Activated naive CD4-positive, alpha-beta T cell treated with anti-CD3 and anti-CD28 coated beads, Interleukin-2, amount 50 U/mL, for 24 hours (primary cell): ENCODE measurements around the gene ANKS3.
A peak's percentile ranks its signal among the peaks of the same experiment; 100 is the strongest.

Experiments used
- H3K27ac Mint-ChIP-seq: one replicate; pipeline ENCODE4 v1.8.0; 2021; ENCODE audit warnings: mild to moderate bottlenecking, mixed read lengths
- H3K27me3 Mint-ChIP-seq: one replicate; pipeline ENCODE4 v1.8.0; 2021; ENCODE audit warnings: mixed read lengths
- H3K36me3 Mint-ChIP-seq: one replicate; pipeline ENCODE4 v1.8.0; 2021; ENCODE audit warnings: mixed read lengths
- H3K4me1 Mint-ChIP-seq: one replicate; pipeline ENCODE4 v1.8.0; 2021; ENCODE audit warnings: mixed read lengths
- H3K4me3 Mint-ChIP-seq: one replicate; pipeline ENCODE4 v1.8.0; 2021; ENCODE audit warnings: mild to moderate bottlenecking, mixed read lengths
- H3K9me3 Mint-ChIP-seq: one replicate; pipeline ENCODE4 v1.8.0; 2021; ENCODE audit warnings: mixed read lengths

The ANKS3 gene

DNA sequence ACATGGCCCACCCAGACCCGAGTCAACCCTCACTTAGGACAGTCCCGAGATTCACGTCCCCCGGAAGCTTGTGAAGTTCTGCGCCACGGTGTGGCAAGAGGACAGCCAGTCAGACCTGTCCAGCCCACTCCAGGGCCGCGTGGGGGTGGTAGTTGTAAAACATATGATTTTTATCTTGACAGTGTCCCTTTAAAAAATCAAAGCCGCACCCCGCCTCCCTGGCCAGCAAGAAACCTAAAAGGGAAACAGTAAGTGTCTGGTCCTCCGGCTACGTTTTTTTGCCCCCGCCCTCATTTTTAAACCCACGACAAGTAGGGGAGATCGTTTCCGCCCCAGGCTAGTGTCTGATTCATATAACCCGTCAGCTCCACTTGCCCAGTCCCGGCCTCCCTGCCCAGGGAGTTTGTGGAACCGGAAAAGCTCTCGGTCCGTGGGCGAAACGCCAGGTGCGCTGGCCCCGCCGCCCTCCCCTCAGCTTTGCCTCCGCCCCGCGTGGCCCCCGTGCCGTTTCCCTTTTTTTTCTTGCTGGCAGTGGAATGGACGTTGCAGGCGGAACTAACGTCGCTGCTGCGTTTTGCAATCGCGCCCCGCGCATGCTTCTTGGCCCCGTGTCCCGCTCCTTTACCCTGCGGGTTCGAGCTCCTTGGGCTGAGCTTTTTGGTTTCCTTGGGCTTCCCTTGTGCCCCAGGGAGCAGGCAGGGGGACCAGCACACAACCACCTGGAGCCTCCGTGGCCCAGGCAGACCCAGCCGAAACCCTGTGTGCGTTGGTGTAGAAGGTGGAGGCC lies 54.0 kb downstream of the ANKS3 start:
- peaks cover 26% of the 10 kb centered on the region for H3K4me1 Mint-ChIP-seq

DNA sequence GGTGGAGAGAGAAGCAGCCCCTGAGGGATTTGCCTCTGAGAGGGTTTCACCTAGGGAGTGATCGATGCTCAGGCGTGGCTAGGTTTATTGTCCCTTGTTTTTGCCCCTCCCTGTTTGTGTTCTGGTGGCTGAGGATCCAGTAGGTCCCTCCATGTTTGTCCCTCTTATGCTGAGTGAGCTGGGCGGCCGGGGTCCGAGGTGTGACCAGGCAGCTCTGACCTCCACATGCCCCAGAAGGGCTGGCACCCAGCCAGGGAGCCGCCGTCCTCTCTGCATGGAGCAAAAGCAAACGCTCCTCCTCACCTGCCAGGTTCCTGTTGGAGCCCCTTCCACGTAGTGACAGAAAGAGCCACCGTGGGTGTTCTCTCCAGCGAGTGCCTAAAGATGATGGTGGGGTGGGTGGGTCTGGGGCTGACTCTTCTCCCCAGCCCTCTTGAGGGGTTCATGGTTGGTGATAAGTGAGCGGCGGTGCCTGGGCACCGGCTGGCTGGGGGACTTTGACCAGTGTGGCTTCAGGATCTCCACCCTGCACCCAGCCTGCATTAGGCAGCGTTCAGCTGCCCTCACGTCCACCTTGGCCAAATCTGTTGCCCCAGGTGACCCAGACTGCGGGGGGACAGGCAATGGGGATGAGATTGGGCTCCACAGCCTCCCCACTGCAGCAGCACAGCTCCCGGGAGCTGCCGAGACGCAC lies 54.8 kb downstream of the ANKS3 start:
- Mint-ChIP-seq H3K4me3 (no peak overlapping the region), H3K36me3 (no peaks in the 10 kb centered on the region), H3K4me1 (peaks cover 26% of the 10 kb centered on the region), H3K27me3 (no peaks in the 10 kb centered on the region), H3K9me3 (no peaks in the 10 kb centered on the region), H3K27ac (no peak overlapping the region)

More for the DNA sequence above, 54.0 kb downstream of the ANKS3 start:
- H3K4me3 Mint-ChIP-seq: peak overlapping the region; percentile 26
- H3K27me3 Mint-ChIP-seq: no peaks in the 10 kb centered on the region
- H3K27ac Mint-ChIP-seq: no peak overlapping the region
- H3K9me3 Mint-ChIP-seq: no peaks in the 10 kb centered on the region
- H3K36me3 Mint-ChIP-seq: no peaks in the 10 kb centered on the region

DNA sequence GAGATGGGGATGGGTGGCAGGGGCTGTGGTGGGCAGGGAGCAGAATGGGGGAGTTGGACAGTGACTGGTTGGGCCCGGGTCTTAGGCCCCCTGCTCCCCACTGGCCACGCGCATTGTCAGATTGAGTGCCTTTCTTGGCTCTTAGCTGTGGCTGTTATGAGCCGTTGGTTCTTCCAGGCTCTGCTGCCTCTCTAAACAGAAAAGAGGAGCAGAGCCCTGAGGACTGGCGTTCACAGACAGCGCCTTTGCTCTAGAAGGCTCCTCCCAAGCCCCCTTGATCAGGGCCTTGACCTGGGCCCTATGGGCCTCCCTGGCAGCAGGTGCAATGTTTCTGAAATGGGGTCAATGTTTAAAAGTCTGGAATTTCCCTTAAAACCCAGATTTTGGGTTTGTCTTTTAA lies 55.5 kb downstream of the ANKS3 start:
- no peaks in the 10 kb centered on the region for H3K9me3 Mint-ChIP-seq
- H3K36me3 Mint-ChIP-seq: no peaks in the 10 kb centered on the region
- peaks cover 26% of the 10 kb centered on the region for H3K4me1 Mint-ChIP-seq
- no peaks in the 10 kb centered on the region for H3K27me3 Mint-ChIP-seq
- H3K4me3 Mint-ChIP-seq: no peak overlapping the region
- H3K27ac Mint-ChIP-seq: peak overlapping the region; percentile 24

DNA sequence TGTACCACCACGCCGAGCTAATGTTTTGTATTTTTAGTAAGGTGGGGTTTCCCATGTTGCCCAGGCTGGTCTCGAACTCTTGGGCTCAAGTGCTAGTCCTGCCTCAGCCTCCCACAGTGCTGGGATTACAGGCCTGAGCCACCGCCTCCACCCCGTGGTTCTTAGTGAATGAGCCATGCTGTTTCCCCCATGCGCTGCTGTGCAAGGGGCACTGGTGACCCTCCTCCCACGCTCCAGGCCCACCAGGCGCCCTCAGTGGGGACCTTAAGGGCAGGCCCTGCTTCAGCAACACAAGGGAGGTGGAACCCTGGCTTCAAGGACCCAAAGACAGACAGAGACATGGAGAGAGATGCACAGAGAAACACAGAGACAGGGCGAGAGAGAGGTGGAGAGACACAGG lies 56.1 kb downstream of the ANKS3 start:
- H3K9me3 Mint-ChIP-seq: no peaks in the 10 kb centered on the region
- H3K27me3 Mint-ChIP-seq: no peaks in the 10 kb centered on the region
- no peak overlapping the region for H3K27ac Mint-ChIP-seq
- no peaks in the 10 kb centered on the region for H3K36me3 Mint-ChIP-seq
- no peak overlapping the region for H3K4me3 Mint-ChIP-seq
- peaks cover 26% of the 10 kb centered on the region for H3K4me1 Mint-ChIP-seq

DNA sequence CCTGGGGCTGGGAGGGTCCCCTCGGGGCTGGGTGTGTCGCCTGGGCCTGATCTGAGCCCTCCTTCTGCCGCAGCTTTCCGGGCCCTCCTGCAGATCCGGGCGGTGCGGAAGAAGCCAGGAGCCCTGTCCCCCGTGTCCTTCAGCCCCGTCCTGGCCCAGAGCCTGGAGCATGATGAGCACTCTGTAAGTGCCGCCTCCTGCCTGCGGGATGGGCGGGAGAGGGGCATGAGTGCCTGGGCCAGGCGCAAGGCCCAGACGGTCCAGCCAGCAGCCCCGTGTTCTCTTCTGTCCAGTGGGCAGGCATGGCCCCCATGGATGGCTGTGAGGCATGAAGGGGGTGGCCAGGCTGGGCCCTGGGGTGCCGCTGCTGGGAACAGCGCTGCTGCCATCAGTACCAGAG lies 56.7 kb downstream of the ANKS3 start:
- no peaks in the 10 kb centered on the region for H3K27me3 Mint-ChIP-seq
- no peak overlapping the region for H3K4me3 Mint-ChIP-seq
- H3K27ac Mint-ChIP-seq: no peak overlapping the region

DNA sequence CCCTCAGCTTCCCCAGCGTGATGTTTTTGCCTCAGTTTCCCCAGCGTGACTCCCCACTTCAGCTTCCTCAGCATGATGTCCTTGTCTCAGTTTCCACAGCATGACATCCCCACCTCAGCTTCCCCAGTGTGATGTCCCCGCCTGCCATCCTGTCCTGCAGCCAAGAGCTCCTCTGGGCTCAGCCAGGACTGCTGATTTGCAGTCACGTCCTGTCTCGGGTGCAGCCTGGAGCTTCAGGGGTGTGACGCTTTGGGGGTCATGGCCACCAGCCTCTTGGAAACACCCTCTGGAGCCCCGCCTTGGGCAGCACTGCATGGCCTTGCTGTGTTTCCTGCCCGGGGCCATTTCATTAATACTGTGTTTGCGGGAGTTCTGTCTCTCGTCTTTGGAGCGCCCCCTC lies 57.2 kb downstream of the ANKS3 start:
- Mint-ChIP-seq H3K27ac (peak overlapping the region; percentile 97), H3K4me1 (peaks cover 26% of the 10 kb centered on the region), H3K36me3 (no peaks in the 10 kb centered on the region), H3K4me3 (peak overlapping the region; percentile 15), H3K27me3 (no peaks in the 10 kb centered on the region), H3K9me3 (no peaks in the 10 kb centered on the region)

More for the DNA sequence above, 56.7 kb downstream of the ANKS3 start:
- Mint-ChIP-seq H3K9me3 (no peaks in the 10 kb centered on the region), H3K4me1 (peaks cover 26% of the 10 kb centered on the region), H3K36me3 (no peaks in the 10 kb centered on the region)

DNA sequence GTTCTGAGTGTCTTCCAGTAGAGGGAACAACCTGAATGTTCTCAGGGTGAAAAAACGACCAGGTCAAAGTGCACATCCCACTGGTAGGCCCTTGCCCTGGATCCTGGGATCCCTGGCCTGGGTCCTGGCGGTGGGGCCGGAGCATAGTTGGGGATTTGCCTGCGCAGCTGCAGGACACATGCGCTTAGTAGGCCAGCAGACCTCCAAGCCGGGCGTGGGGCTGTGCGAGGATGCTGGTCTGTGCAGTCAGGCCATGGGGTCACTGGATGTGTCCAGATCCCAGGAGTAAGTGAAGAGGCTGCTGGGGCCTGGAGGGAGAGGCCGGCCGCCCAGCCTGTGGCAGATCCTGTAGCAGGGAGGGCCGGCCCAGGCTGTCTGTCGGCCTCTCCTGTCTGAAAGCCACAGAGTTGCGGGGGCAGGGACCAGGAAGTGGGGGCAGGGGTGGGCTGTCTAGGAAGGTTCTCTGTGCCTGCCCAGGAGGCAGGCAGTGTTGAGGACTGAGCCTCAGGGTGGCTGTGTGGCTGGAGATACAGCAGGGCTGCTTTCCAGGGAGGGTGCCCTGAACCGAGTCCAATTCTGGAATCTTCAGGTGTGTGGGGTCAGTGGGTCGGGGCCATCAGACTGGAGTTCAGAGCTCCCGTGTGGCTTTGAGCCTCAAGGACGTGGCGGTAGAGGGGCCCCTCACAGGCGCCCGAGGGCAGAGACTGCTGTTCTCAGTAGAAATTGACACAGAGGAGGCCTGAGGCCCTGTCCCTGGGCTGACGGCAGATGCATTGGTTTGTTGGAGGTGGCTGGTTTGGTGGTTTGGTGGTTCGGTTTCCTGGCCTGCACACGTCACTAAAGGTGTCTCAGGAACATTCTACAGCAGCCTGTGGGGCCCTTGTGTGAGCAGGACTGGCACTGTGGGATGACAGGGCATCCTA lies 57.9 kb downstream of the ANKS3 start:
- Mint-ChIP-seq H3K27ac (peak overlapping the region; percentile 97), H3K27me3 (no peaks in the 10 kb centered on the region), H3K36me3 (no peaks in the 10 kb centered on the region), H3K4me1 (peaks cover 26% of the 10 kb centered on the region), H3K4me3 (peak overlapping the region; percentile 77), H3K9me3 (no peaks in the 10 kb centered on the region)

DNA sequence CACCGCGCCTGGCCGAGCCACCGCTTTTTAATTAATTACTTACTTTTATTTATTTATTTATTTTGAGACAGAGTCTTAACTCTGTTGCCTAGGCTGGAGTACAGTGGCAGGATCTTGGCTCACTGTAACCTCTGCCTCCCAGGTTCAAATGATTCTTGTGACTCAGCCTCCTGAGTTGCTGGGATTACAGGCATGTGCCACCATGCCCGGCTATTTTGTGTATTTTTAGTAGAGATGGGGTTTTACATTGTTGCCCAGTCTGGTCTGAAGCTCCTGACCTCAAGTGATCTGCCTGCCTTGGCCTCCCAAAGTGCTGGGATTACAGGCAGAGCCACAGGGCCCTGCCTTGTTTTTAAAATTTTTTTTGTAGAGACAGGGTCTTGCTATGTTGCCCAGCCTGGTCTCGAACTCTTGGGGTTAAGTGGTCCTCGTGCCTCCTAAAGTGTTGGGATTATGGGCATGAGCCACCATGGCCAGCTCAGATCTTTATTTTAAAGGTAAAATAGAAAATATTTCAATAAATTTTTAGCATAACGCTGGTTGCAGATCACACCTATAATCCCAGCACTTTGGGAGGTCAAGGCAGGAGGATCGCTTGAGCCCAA lies 59.0 kb downstream of the ANKS3 start:
- no peaks in the 10 kb centered on the region for H3K36me3 Mint-ChIP-seq
- no peaks in the 10 kb centered on the region for H3K27me3 Mint-ChIP-seq
- H3K4me1 Mint-ChIP-seq: peaks cover 26% of the 10 kb centered on the region
- no peaks in the 10 kb centered on the region for H3K9me3 Mint-ChIP-seq
- no peak overlapping the region for H3K4me3 Mint-ChIP-seq
- H3K27ac Mint-ChIP-seq: peak overlapping the region; percentile 88

DNA sequence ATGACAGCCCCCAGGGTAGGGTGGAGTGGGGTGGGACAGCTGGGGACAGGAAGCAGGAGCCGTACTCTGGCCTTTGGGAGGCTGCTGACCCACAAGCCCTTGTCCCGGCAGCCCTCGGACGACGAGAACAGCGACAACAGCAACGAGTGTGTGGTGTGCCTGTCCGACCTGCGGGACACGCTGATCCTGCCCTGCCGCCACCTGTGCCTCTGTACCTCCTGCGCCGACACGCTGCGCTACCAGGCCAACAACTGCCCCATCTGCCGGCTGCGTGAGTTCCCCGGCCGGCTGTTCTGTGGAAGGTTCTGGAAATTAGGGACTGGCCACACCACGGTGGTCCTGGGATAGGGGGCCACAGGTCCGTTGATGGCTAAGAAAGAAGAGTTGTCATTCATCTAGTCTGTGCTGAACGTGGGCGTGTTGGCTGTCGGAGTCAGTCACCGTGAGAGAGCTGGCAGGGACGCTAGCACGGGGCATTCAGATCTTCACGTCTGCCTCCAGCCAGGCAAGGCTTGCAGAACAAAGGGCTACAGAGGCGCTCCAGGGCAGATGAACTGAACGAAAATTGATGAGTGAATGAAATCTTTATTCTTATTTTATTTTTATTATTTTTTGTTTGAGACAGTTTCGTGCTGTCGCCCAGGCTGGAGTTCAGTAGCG lies 60.6 kb downstream of the ANKS3 start:
- H3K4me1 Mint-ChIP-seq: peaks cover 26% of the 10 kb centered on the region
- H3K4me3 Mint-ChIP-seq: no peak overlapping the region
- no peak overlapping the region for H3K27ac Mint-ChIP-seq
- H3K9me3 Mint-ChIP-seq: no peaks in the 10 kb centered on the region
- H3K36me3 Mint-ChIP-seq: no peaks in the 10 kb centered on the region
- H3K27me3 Mint-ChIP-seq: no peaks in the 10 kb centered on the region

DNA sequence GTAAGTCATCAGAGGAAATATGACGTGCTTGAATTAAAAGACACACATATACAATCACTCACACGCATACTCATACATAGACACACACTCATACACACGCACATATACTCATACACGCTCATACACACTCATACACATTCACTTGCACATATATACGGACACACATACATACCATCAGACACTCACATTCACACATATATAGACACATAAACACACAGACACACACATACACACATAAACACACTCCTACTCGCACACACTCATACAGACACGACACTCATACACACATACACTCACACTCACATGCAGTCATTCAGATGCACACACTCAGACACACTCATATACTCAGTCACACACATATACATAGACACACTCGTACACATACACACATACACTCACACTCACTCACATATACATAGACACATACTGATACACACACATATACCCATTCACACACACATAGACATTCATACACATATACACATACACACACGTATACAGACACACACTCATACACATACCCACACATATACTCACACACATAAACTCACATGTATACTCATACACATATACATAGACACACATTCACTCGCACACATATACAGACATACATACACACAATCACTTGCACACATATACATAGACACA lies 65.6 kb downstream of the ANKS3 start:
- no peak overlapping the region for H3K4me3 Mint-ChIP-seq
- peaks cover 22% of the 10 kb centered on the region for H3K4me1 Mint-ChIP-seq
- no peaks in the 10 kb centered on the region for H3K27me3 Mint-ChIP-seq
- no peaks in the 10 kb centered on the region for H3K36me3 Mint-ChIP-seq
- H3K9me3 Mint-ChIP-seq: no peaks in the 10 kb centered on the region
- no peak overlapping the region for H3K27ac Mint-ChIP-seq

DNA sequence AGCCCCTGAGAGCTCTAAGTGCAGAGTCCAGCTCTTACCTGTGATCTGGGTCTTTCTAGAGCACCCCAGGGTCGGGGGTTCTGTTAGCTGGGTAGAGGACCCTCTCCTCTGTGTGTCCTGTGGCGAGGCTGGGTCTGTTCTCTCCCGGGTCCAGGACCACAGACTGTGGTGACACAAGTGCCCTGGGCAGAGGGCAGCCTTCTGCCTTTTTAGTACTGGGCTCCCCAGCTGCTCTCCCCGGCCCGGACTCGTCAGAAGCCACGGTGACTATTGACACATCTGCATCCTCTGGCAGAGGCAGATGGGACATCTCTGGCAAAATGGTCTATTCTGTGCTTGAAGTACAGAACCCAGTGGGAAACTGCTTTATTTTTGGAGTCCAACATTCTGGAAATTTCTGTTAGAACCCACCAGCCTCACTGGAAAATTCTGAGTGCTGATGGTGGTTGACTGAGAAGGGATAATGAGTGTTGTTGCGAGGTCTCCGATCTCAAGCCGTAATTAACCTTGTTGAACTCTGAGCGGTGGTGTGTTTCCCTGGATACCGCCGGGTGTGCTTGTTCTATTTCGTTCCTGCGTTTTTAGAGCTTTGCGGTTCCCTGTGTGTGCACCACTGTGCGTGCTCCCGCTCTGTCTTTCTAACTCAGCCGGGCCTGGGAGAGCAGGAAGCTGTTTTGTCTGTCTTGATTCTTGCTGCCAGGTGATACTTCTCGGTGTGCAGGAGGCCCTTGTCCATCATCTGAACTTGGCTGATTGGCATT lies 66.7 kb downstream of the ANKS3 start:
- no peaks in the 10 kb centered on the region for H3K36me3 Mint-ChIP-seq
- no peak overlapping the region for H3K27ac Mint-ChIP-seq
- H3K27me3 Mint-ChIP-seq: no peaks in the 10 kb centered on the region
- no peak overlapping the region for H3K4me3 Mint-ChIP-seq
- peaks cover 31% of the 10 kb centered on the region for H3K4me1 Mint-ChIP-seq
- no peaks in the 10 kb centered on the region for H3K9me3 Mint-ChIP-seq

DNA sequence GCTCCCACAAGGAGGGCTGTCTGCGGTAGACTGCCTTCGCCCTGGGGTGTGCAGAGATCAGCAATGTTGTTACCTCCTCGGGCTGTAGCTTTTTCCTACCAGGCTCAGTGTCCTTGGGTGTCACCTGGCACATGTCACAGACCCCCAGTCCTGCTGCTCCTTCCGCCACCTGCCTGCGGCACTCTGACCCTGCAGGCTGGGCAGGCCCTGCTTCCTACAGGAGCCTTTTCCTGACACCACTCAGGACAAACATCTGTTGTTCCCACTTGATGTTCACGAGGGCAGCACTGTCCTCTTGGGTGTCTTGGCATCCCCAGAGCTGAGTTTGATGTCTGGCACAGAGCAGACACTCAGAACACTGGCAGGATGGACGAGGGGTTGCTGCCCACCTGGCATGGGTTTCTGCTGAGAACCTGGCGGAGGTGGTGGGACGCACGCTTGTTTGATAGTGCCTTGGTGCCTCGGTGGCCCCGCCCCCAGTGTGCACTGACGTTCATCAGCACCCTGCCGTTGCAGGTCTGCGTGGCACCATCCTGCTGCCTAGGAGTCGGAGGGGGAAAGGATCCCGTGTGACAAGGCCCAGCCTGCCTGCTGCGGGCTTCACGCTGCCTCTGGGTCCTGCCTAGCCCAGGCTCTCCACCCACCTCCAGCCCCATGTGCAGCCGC lies 67.4 kb downstream of the ANKS3 start:
- Mint-ChIP-seq H3K27ac (no peak overlapping the region), H3K9me3 (no peaks in the 10 kb centered on the region), H3K27me3 (no peaks in the 10 kb centered on the region), H3K36me3 (no peaks in the 10 kb centered on the region), H3K4me1 (peaks cover 38% of the 10 kb centered on the region), H3K4me3 (no peak overlapping the region)

DNA sequence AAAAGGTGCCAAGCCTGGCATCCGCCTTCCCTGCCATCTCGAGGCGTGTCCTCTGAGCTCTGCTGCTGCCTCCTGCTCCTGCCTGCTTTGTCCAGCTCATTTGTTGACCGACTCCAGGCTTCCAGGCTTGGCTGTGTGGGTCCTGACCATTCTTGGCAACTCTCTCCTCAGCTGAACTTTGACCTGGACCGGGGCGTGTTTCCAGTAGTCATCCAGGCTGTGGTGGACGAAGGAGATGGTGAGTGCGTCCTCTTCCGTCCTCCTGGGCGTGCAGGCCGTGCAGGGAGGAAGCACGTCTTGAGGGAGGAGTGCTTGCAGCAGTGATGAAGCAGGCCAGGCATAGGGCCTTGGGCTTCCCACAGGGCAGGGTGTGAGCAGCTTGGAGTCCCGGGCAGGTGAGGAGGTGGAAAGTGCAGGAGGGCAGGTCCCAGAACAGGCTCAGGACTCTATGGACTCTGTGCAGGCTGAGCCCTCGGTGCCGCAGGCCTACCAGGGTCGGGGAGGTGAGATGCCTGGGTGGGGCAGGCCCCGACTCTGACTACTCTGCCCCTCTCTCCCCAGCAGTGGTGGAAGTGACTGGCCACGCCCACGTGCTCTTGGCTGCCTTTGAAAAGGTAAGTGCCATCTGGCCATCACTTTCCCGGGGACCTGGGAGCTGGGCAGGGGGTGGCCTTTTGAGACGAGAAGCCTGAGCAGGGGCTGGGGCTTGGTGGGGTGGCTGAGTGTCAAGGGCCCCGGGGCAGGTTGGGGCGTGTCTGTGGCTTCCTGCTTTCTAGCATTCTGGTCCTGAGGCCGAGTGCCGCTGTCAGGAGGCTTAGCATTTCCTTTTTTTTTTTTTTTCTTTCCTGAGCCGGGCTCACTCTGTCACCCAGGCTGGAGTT lies 69.3 kb downstream of the ANKS3 start:
- Mint-ChIP-seq H3K4me1 (peaks cover 53% of the 10 kb centered on the region), H3K27ac (peak overlapping the region; percentile 56), H3K9me3 (no peaks in the 10 kb centered on the region), H3K4me3 (peak overlapping the region; percentile 40), H3K27me3 (no peaks in the 10 kb centered on the region), H3K36me3 (no peaks in the 10 kb centered on the region)
